ENCODE data around the gene SLC35A3.

The SLC35A3 gene

GRCh38 chr1:99992760-99993467, 23.1 kb downstream of the SLC35A3 start:
- Histone ChIP-seq H3K36me3 (ENCODE audit: control insufficient read depth, insufficient read depth, low read length) (no peaks in the 10 kb centered on the region), H3K27ac (ENCODE audit: insufficient read depth, low read depth, low read length, poor library complexity, severe bottlenecking) (no peak overlapping the region), H3K9me3 (ENCODE audit: control insufficient read depth, low read length) (no peaks in the 10 kb centered on the region), H3K4me3 (ENCODE audit: insufficient read depth, low read depth, low read length) (no peak overlapping the region), H3K27me3 (ENCODE audit: control insufficient read depth, insufficient read depth, low read length, poor library complexity, severe bottlenecking) (no peaks in the 10 kb centered on the region), H3K4me1 (ENCODE audit: control insufficient read depth, insufficient read depth, low read length) (no peaks in the 10 kb centered on the region)
- 77 to 87% methylated on average over 2 of the region's 3 CpGs for WGBS, 2 experiments

- WGBS, 2 experiments: 97% methylated on average over 4 of the region's 5 CpGs
- H3K36me3 ChIP-seq (ENCODE audit: control insufficient read depth, insufficient read depth, low read length): no peaks in the 10 kb centered on the region
- no peak overlapping the region for H3K4me3 ChIP-seq (ENCODE audit: insufficient read depth, low read depth, low read length)
- no peaks in the 10 kb centered on the region for H3K27me3 ChIP-seq (ENCODE audit: control insufficient read depth, insufficient read depth, low read length, poor library complexity, severe bottlenecking)
- no peak overlapping the region for H3K27ac ChIP-seq (ENCODE audit: insufficient read depth, low read depth, low read length, poor library complexity, severe bottlenecking)
- no peaks in the 10 kb centered on the region for H3K9me3 ChIP-seq (ENCODE audit: control insufficient read depth, low read length)
- no peaks in the 10 kb centered on the region for H3K4me1 ChIP-seq (ENCODE audit: control insufficient read depth, insufficient read depth, low read length)
Measured at GRCh38 chr1:99993468-99993845, 23.7 kb downstream of the SLC35A3 start.

GRCh38 chr1:99994496-99994895, 24.7 kb downstream of the SLC35A3 start:
- H3K27me3 ChIP-seq (ENCODE audit: control insufficient read depth, insufficient read depth, low read length, poor library complexity, severe bottlenecking): no peaks in the 10 kb centered on the region
- 95 to 100% methylated on average over 3 of the region's 3 CpGs for WGBS, 2 experiments
- no peaks in the 10 kb centered on the region for H3K36me3 ChIP-seq (ENCODE audit: control insufficient read depth, insufficient read depth, low read length)
- H3K9me3 ChIP-seq (ENCODE audit: control insufficient read depth, low read length): no peaks in the 10 kb centered on the region
- H3K4me1 ChIP-seq (ENCODE audit: control insufficient read depth, insufficient read depth, low read length): no peaks in the 10 kb centered on the region
- no peak overlapping the region for H3K27ac ChIP-seq (ENCODE audit: insufficient read depth, low read depth, low read length, poor library complexity, severe bottlenecking)
- H3K4me3 ChIP-seq (ENCODE audit: insufficient read depth, low read depth, low read length): no peak overlapping the region

GRCh38 chr1:99996951-99997350, 27.2 kb downstream of the SLC35A3 start:
- Histone ChIP-seq H3K4me3 (ENCODE audit: insufficient read depth, low read depth, low read length) (no peak overlapping the region), H3K36me3 (ENCODE audit: control insufficient read depth, insufficient read depth, low read length) (no peaks in the 10 kb centered on the region), H3K27me3 (ENCODE audit: control insufficient read depth, insufficient read depth, low read length, poor library complexity, severe bottlenecking) (no peaks in the 10 kb centered on the region), H3K27ac (ENCODE audit: insufficient read depth, low read depth, low read length, poor library complexity, severe bottlenecking) (no peak overlapping the region), H3K4me1 (ENCODE audit: control insufficient read depth, insufficient read depth, low read length) (no peaks in the 10 kb centered on the region), H3K9me3 (ENCODE audit: control insufficient read depth, low read length) (no peaks in the 10 kb centered on the region)
- WGBS, 2 experiments: 87 to 96% methylated on average over 2 to 4 of the region's 4 CpGs

- WGBS, 2 experiments: 97 to 98% methylated on average over 2 of the region's 2 CpGs
- H3K4me1 ChIP-seq (ENCODE audit: control insufficient read depth, insufficient read depth, low read length): no peaks in the 10 kb centered on the region
- H3K27ac ChIP-seq (ENCODE audit: insufficient read depth, low read depth, low read length, poor library complexity, severe bottlenecking): no peak overlapping the region
- no peaks in the 10 kb centered on the region for H3K9me3 ChIP-seq (ENCODE audit: control insufficient read depth, low read length)
- no peak overlapping the region for H3K4me3 ChIP-seq (ENCODE audit: insufficient read depth, low read depth, low read length)
- H3K36me3 ChIP-seq (ENCODE audit: control insufficient read depth, insufficient read depth, low read length): no peaks in the 10 kb centered on the region
- no peaks in the 10 kb centered on the region for H3K27me3 ChIP-seq (ENCODE audit: control insufficient read depth, insufficient read depth, low read length, poor library complexity, severe bottlenecking)
Measured at GRCh38 chr1:100001462-100001861, 31.7 kb downstream of the SLC35A3 start.

GRCh38 chr1:100005424-100005823, 35.6 kb downstream of the SLC35A3 start:
- Histone ChIP-seq H3K36me3 (ENCODE audit: control insufficient read depth, insufficient read depth, low read length) (no peaks in the 10 kb centered on the region), H3K27me3 (ENCODE audit: control insufficient read depth, insufficient read depth, low read length, poor library complexity, severe bottlenecking) (no peaks in the 10 kb centered on the region), H3K4me1 (ENCODE audit: control insufficient read depth, insufficient read depth, low read length) (no peaks in the 10 kb centered on the region), H3K27ac (ENCODE audit: insufficient read depth, low read depth, low read length, poor library complexity, severe bottlenecking) (no peak overlapping the region), H3K4me3 (ENCODE audit: insufficient read depth, low read depth, low read length) (no peak overlapping the region), H3K9me3 (ENCODE audit: control insufficient read depth, low read length) (no peaks in the 10 kb centered on the region)
- WGBS, 2 experiments: 92% methylated on average over 1 of the region's 1 CpG; no CpG with 5 or more reads in 1 of the 2 experiments

- no peaks in the 10 kb centered on the region for H3K27me3 ChIP-seq (ENCODE audit: control insufficient read depth, insufficient read depth, low read length, poor library complexity, severe bottlenecking)
- H3K4me3 ChIP-seq (ENCODE audit: insufficient read depth, low read depth, low read length): no peak overlapping the region
- H3K27ac ChIP-seq (ENCODE audit: insufficient read depth, low read depth, low read length, poor library complexity, severe bottlenecking): no peak overlapping the region
- no peaks in the 10 kb centered on the region for H3K9me3 ChIP-seq (ENCODE audit: control insufficient read depth, low read length)
- 90 to 100% methylated on average over 1 to 2 of the region's 2 CpGs for WGBS, 2 experiments
- H3K36me3 ChIP-seq (ENCODE audit: control insufficient read depth, insufficient read depth, low read length): no peaks in the 10 kb centered on the region
- no peaks in the 10 kb centered on the region for H3K4me1 ChIP-seq (ENCODE audit: control insufficient read depth, insufficient read depth, low read length)
Measured at GRCh38 chr1:100006688-100007087, 36.9 kb downstream of the SLC35A3 start.

- no peak overlapping the region for H3K4me3 ChIP-seq (ENCODE audit: insufficient read depth, low read depth, low read length)
- H3K9me3 ChIP-seq (ENCODE audit: control insufficient read depth, low read length): no peaks in the 10 kb centered on the region
- no peaks in the 10 kb centered on the region for H3K36me3 ChIP-seq (ENCODE audit: control insufficient read depth, insufficient read depth, low read length)
- no peaks in the 10 kb centered on the region for H3K4me1 ChIP-seq (ENCODE audit: control insufficient read depth, insufficient read depth, low read length)
- H3K27me3 ChIP-seq (ENCODE audit: control insufficient read depth, insufficient read depth, low read length, poor library complexity, severe bottlenecking): no peaks in the 10 kb centered on the region
- no peak overlapping the region for H3K27ac ChIP-seq (ENCODE audit: insufficient read depth, low read depth, low read length, poor library complexity, severe bottlenecking)
Measured at GRCh38 chr1:100009458-100009857, 39.7 kb downstream of the SLC35A3 start.

- Histone ChIP-seq H3K36me3 (ENCODE audit: control insufficient read depth, insufficient read depth, low read length) (no peaks in the 10 kb centered on the region), H3K4me3 (ENCODE audit: insufficient read depth, low read depth, low read length) (no peak overlapping the region), H3K9me3 (ENCODE audit: control insufficient read depth, low read length) (no peaks in the 10 kb centered on the region), H3K27me3 (ENCODE audit: control insufficient read depth, insufficient read depth, low read length, poor library complexity, severe bottlenecking) (no peaks in the 10 kb centered on the region), H3K4me1 (ENCODE audit: control insufficient read depth, insufficient read depth, low read length) (no peaks in the 10 kb centered on the region), H3K27ac (ENCODE audit: insufficient read depth, low read depth, low read length, poor library complexity, severe bottlenecking) (no peak overlapping the region)
- WGBS, 2 experiments: 93 to 100% methylated on average over 1 of the region's 1 CpG
Measured at GRCh38 chr1:100010804-100011203, 41.0 kb downstream of the SLC35A3 start.

GRCh38 chr1:100019220-100019619, 49.4 kb downstream of the SLC35A3 start:
- WGBS, 2 experiments: 91 to 92% methylated on average over 1 of the region's 1 CpG
- no peak overlapping the region for H3K4me3 ChIP-seq (ENCODE audit: insufficient read depth, low read depth, low read length)
- H3K36me3 ChIP-seq (ENCODE audit: control insufficient read depth, insufficient read depth, low read length): no peaks in the 10 kb centered on the region
- H3K4me1 ChIP-seq (ENCODE audit: control insufficient read depth, insufficient read depth, low read length): no peaks in the 10 kb centered on the region
- no peaks in the 10 kb centered on the region for H3K9me3 ChIP-seq (ENCODE audit: control insufficient read depth, low read length)
- H3K27me3 ChIP-seq (ENCODE audit: control insufficient read depth, insufficient read depth, low read length, poor library complexity, severe bottlenecking): no peaks in the 10 kb centered on the region
- H3K27ac ChIP-seq (ENCODE audit: insufficient read depth, low read depth, low read length, poor library complexity, severe bottlenecking): no peak overlapping the region

- Histone ChIP-seq H3K4me3 (ENCODE audit: insufficient read depth, low read depth, low read length) (no peak overlapping the region), H3K9me3 (ENCODE audit: control insufficient read depth, low read length) (no peaks in the 10 kb centered on the region), H3K36me3 (ENCODE audit: control insufficient read depth, insufficient read depth, low read length) (no peaks in the 10 kb centered on the region), H3K27me3 (ENCODE audit: control insufficient read depth, insufficient read depth, low read length, poor library complexity, severe bottlenecking) (no peaks in the 10 kb centered on the region), H3K27ac (ENCODE audit: insufficient read depth, low read depth, low read length, poor library complexity, severe bottlenecking) (no peak overlapping the region), H3K4me1 (ENCODE audit: control insufficient read depth, insufficient read depth, low read length) (no peaks in the 10 kb centered on the region)
- WGBS, 2 experiments: 93 to 94% methylated on average over 5 to 6 of the region's 6 CpGs
Measured at GRCh38 chr1:100023482-100023881, 53.7 kb downstream of the SLC35A3 start.

Data from ectodermal cell (in vitro differentiated cells).